ENCODE results near the gene PSMG4. TPM values are rescaled to one million over a fixed set of nuclear protein-coding genes. Genes with fewer than 3 reads are reported as not detected.

Gene PSMG4
- total and polyA plus RNA-seq, 2 of the 8 experiments (the other 6 are each of a cell fraction or from before 2014, with no cell fraction given), result 40.6 to 113 TPM

DNA sequence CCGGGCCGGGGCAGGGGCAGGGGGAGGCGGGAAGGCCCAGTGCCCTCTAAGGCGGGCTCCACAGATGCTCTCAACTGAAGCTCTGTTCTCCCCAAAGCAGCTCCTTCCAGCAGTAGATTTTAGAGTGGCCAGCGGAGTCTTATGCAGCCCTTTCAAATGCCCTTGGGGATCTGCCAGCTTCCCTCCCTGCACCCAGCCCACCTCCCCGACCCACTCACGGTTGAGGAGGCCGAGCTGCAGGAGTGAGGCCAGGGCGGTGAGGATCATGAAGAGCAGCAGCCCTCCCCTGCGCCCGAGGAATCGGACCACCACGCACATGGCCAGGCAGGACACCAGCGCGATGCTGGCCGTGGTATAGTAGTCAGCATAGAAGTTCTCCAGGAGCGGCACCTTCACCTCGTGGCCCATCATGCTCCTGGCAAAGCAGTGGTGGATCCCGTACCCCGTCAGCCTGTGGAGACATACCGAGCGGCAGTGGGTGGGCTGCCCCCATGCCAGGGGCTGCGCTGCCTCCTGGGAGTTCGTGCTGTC is 28.0 kb downstream of the PSMG4 start:
- H3K4me2 ChIP-seq (ENCODE audit: insufficient read depth in 1 of 2, low read depth in 2 of 2, low read length in 2 of 2), result no peak overlapping the region
- no peak overlapping the region for H3K9ac ChIP-seq (replicated peaks in 1 of 4; ENCODE audit: extremely low read depth in 1 of 4, low read depth in 3 of 4, low read length in 3 of 4)
- TF ChIP-seq SRF (IDR thresholded peaks at IDR 0.05; ENCODE audit: low read depth, low read length), result no peak
- no peak for TF ChIP-seq CTBP2 (IDR thresholded peaks at IDR 0.05; ENCODE audit: borderline replicate concordance, insufficient read depth, insufficient read length, low read length)
- TF ChIP-seq, protein P1, sequence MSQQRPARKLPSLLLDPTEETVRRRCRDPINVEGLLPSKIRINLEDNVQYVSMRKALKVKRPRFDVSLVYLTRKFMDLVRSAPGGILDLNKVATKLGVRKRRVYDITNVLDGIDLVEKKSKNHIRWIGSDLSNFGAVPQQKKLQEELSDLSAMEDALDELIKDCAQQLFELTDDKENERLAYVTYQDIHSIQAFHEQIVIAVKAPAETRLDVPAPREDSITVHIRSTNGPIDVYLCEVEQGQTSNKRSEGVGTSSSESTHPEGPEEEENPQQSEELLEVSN (IDR thresholded peaks at IDR 0.05), result no peak
- TF ChIP-seq SUZ12 (IDR thresholded peaks at IDR 0.05; ENCODE audit: low read length), result no peak
- TF ChIP-seq SAP30 (IDR thresholded peaks at IDR 0.05; ENCODE audit: insufficient read depth, insufficient replicate concordance, low read length), result no peak
- H4K91ac ChIP-seq (replicated peaks; ENCODE audit: insufficient read length, low read length), result no peak overlapping the region
- H3K23ac ChIP-seq (ENCODE audit: insufficient read length), result no peak overlapping the region
- H3K27ac ChIP-seq (ENCODE audit: low read depth, low read length), result no peak overlapping the region; the same call in 1 of the 2 replicates
- no peak overlapping the region for H2AFZ ChIP-seq (ENCODE audit: low read length)
- H3K14ac ChIP-seq (ENCODE audit: insufficient read length), result no peak overlapping the region
- H2BK15ac ChIP-seq (ENCODE audit: low read length), result no peak overlapping the region
- H3K23me2 ChIP-seq (ENCODE audit: low read depth, low read length), result no peaks in the 10 kb centered on the region
- no peak overlapping the region for H2BK20ac ChIP-seq (ENCODE audit: low read length)
- H2BK120ac ChIP-seq (replicated peaks; ENCODE audit: low read depth, low read length), result no peak overlapping the region
- H3K79me2 ChIP-seq (ENCODE audit: control insufficient read depth in 1 of 2, insufficient read depth in 2 of 2, low read length in 2 of 2), result no peaks in the 10 kb centered on the region
- no peak overlapping the region for H3K4ac ChIP-seq (replicated peaks; ENCODE audit: insufficient read length, low read depth, low read length)
- 0 out of 2 replicates have a peak overlapping the region, but pooled peaks have one; percentile 53 for H2AK5ac ChIP-seq (ENCODE audit: low read depth, low read length)
- FAIRE-seq, result no peak
- H3K56ac ChIP-seq (replicated peaks; ENCODE audit: insufficient read length, low read depth, low read length), result no peak overlapping the region
- no peak overlapping the region for H2BK12ac ChIP-seq (ENCODE audit: low read depth, low read length)
- no peak overlapping the region for H4K5ac ChIP-seq (ENCODE audit: insufficient read length, low read depth, low read length)
- no peaks in the 10 kb centered on the region for H3K9me3 ChIP-seq (ENCODE audit: insufficient read depth in 2 of 2, low read depth in 1 of 2, low read length in 1 of 2)
- 98% methylated on average over 24 of the region's 24 CpGs; no CpG with 5 or more reads in 1 of the 2 experiments for WGBS, 2 experiments (ENCODE audit: extremely low coverage in 1 of 2, insufficient coverage in 1 of 2, insufficient read length in 1 of 2, insufficient replicate concordance in 2 of 2, low coverage in 1 of 2, low lambda C conversion rate in 2 of 2, missing lambda C conversion rate in 1 of 2)
- ChIA-PET POLR2A (ENCODE audit: partially characterized antibody) (interaction anchor here (0.6 kb wide), 2 partner anchors 10 to 609 kb away, joined by 3 read pairs; no protein-coding TSS in a partner anchor), CTCF (ENCODE audit: partially characterized antibody) (interaction anchor here (0.9 to 5.1 kb wide), 8 partner anchors 10 to 415 kb away, joined by 3 to 35 read pairs (median 3); no protein-coding TSS in a partner anchor)
- H3K27me3 ChIP-seq (replicated peaks in 1 of 4; ENCODE audit: control insufficient read depth in 3 of 4, extremely low read depth in 1 of 4, insufficient read depth in 3 of 4, low read length in 3 of 4), result no peaks in the 10 kb centered on the region
- H3K79me1 ChIP-seq (ENCODE audit: low read depth, low read length), result no peaks in the 10 kb centered on the region
- no peak overlapping the region for H4K8ac ChIP-seq (ENCODE audit: extremely low read depth, insufficient read depth, low read length)
- peaks cover 9 to 12% (median 11%) of the 10 kb centered on the region in 4 experiments for H3K4me1 ChIP-seq (replicated peaks in 1 of 4; ENCODE audit: control insufficient read depth in 3 of 4, insufficient read depth in 4 of 4, low read length in 3 of 4)
- H2BK5ac ChIP-seq (ENCODE audit: low read depth, low read length), result no peak overlapping the region
- H4K20me1 ChIP-seq (replicated peaks in 1 of 2; ENCODE audit: control insufficient read depth in 1 of 2, insufficient read depth in 2 of 2, low read length in 2 of 2), result no peaks in the 10 kb centered on the region
- peaks cover 0 to 8% (median 2%) of the 10 kb centered on the region in 4 experiments; a peak in 2 of 8 replicates for H3K36me3 ChIP-seq (ENCODE audit: control insufficient read depth in 2 of 4, insufficient read depth in 4 of 4, low read length in 3 of 4)
- H3K18ac ChIP-seq (ENCODE audit: extremely low read depth, low read length), result no peak overlapping the region
- no peak for DNase-seq (ENCODE audit: low read depth in 1 of 2, low spot score in 2 of 2)
- H3K4me3 ChIP-seq (ENCODE audit: extremely low read depth in 1 of 4, insufficient read depth in 2 of 4, low read depth in 3 of 4, low read length in 4 of 4), result no peak overlapping the region

Measured in H1 (cell line).